ENCODE data around the gene ALPG.
"Not testable (repeated sequence)": the region's sequence is repeated elsewhere in the genome, so short reads cannot be mapped to it uniquely, and the experiment has no call there.

Gene ALPG

DNA sequence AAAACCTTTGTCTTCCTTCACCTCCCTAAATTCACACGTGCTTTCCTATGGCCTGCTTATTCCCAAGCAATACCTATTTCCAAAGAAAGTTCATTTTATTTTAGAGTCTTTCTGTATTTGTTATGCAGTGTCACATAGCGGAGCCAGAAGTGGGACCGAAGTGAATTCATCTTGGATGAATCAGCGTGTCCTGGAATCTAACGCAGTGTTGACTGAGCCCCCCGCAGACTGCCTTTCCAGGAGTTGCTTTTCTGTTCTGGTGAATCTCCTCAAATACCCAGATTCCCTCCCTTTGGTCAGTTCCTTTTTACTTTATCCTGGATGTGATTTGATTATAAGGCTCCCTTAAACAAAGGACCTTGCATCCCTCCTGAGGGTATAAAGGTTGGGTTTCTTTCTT is 17.3 kb upstream of the ALPG start:
- in situ Hi-C loops (cut with MboI; ENCODE audit: low pct_unique_long_range_greater_than_20kb, low sequenced_read_pairs): no loop called here

DNA sequence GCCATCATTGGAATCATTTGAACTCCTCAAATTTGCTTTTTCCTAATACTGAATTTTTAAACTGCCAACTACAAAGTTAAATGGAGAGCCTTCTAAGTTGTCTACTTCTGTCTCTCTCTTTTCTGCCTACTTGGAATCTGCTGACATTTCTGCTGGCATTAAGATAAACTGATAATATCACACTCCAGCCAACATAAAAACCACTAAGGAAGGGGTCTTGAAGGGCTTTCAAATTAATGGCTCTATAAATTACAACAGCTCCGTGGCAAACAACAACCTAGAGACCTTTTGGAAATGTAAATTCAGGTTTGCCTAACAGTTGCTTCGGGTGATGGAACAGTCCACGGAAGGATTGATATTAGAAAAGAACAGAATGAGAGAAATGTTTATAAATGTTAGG is 16.0 kb upstream of the ALPG start:
- in situ Hi-C loops (cut with MboI; ENCODE audit: low pct_unique_long_range_greater_than_20kb, low sequenced_read_pairs): no loop called here
- no peak for DNase-seq

More for the DNA sequence above, 17.3 kb upstream of the ALPG start:
- no peak for DNase-seq

DNA sequence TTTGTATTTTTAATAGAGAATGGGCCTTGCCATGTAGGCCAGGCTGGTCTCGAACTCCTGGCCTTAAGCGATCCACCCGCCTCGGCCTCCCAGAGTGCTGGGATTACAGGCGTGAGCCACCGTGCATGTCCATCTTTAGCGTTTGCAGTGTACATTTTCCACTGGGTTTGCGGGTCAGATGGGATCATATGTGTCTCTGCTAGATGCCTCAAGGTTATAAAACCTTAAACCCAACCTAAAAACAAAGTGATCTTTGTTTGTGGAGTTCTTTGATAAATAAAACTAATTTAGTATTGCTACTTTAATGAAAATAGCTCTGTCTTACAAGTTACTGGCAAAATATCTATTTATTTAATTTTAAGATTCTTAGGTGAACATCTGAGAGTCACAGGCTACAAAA is 13.1 kb upstream of the ALPG start:
- no peak for DNase-seq
- in situ Hi-C loops (cut with MboI; ENCODE audit: low pct_unique_long_range_greater_than_20kb, low sequenced_read_pairs): no loop called here

DNA sequence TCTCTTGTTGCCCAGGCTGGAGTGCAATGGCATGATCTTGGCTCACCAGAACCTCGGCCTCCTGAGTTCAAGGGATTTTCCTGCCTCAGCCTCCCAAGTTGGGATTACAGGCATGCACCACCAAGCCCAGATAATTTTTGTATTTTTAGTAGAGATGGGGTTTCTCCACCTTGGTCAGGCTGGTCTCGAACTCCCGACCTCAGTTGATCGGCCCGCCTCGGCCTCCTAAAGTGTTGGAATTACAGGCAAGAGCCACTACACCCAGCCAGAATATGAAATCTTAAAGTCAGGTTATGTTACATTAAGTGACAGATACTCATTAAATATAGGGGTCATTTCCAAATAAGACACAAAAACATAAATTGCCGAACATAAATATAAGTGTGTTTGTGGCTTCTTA is 12.2 kb upstream of the ALPG start:
- DNase-seq; in situ Hi-C loops (cut with MboI; ENCODE audit: low pct_unique_long_range_greater_than_20kb, low sequenced_read_pairs): not testable (repeated sequence)

DNA sequence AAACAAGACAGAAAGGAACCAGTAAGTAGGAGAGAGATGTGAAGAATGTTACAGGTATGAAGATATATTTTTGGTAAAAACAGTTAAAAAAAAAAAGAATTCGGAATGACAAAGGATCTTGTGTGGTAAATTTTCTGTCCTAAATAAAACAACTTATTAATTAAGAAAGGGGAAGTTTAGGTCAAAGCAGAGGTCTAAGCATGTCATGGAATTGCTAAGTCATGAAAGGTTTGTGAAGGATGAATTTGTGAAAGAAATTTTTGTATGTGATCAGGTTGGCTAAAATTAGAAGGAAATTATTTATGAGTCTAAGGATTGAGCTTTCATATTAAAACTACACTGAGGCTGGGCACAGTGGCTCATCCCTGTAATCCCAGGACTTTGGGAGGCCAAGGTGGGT is 11.1 kb upstream of the ALPG start:
- in situ Hi-C loops (cut with MboI; ENCODE audit: low pct_unique_long_range_greater_than_20kb, low sequenced_read_pairs): no loop called here
- DNase-seq: peak; percentile 21

DNA sequence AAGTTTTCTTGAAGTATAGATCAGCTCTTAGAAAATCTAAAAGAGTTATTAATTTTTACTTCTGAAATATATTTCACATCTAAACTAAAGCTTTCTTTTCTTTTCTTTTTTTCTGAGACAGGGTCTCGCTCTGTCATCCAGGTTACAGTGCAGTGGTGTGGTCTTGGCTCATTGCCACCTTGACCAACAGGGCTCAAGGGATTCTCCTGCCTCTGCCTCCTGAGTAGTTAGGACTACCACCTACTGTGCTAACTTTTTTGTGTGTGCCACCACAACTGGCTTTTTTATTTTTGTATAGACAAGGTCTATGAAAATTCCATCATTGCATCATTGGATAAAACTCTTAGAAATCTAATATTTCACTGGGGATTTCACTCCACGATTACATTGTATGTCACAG is 10.0 kb upstream of the ALPG start:
- no peak for DNase-seq
- in situ Hi-C loops (cut with MboI; ENCODE audit: low pct_unique_long_range_greater_than_20kb, low sequenced_read_pairs): no loop called here

DNA sequence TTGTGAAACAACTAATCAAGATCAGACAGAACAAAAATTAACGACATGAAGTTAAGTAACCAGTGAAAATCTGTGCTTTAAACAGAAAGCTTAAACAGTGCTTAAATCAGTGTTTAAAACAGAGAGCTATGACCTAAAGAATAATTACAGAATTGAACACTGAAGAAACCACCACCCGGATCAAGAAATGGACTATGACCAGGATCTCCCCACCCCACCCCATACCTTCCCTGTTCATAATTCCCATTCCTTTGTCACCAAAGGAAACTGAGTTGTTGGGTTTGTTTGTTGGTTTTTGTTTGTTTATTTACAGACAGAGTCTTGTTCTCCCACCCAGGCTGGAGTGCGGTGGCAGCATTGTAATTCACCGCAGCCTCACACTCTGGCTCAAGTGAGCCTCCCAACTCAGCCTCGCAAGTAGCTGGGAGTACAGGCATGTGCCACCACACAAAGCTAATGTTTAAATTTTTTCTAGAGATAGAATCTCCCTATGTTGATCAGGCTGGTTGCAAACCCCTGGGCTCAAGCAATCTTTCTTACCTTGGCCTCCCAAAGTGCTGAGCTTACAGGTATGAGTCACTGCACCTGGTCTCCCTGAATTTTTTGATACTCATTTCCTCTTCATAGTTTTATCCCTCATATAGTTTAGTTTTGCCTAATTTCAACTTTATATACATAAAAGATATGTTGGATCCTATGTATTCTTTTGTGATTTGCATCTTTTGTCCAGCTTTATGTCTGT is 8.2 kb upstream of the ALPG start:
- in situ Hi-C loops (cut with MboI; ENCODE audit: low pct_unique_long_range_greater_than_20kb, low sequenced_read_pairs): no loop called here
- no peak for DNase-seq

DNA sequence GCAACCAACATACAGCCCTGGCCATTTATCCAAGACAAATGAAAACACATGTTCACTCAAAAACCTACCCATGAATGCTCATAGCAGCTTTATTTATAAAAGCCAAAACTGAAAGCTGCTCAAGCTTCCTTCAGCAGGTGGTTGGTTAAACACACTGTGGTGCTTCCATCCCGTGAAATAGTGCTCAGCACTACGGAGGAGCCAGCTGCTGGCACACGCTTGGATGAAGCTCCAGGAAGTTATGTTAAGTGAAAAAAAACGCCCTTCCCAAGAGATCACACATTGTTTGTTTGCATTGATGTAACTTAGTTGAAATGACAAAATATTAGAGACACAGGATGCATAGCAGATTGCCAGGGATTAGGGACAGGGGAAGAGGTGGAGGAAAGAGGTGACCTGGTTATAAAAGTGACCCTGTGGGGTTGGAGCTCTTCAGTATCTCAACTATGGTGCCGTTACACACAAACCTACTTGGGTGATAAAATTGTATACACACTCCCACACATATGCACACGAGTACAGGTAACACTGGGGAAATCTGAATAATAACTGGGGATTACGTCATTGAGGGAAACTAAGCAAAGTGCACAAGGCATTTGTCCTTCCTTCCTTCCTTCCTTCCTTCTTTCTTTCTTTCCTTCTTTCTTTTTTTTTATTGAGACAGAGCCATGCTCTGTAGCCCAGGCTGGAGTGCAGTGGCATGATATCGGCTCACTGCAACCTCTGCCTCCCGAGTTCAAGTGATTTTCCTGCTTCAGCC is 6.2 kb upstream of the ALPG start:
- in situ Hi-C loops (cut with MboI; ENCODE audit: low pct_unique_long_range_greater_than_20kb, low sequenced_read_pairs): no loop called here
- no peak for DNase-seq

DNA sequence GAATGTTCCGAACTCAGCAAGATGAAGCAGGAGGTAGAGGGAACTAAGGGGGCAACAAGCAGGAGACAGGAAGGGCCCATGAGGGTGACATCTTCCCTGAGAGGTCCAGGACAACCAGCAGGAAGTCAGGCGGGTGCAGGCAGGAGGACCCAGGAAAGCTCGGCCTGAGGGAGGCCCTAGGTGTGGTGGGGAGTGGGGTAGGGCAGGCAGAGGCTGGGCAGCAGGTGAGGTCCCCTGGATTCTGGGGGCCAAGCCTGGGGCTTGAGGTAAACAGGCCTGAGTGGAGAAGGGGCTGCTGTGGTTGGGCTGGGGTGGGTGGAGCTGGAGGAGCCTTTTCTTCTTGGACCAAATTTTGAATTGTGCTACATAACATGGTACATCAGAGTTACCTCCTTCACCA is 4.1 kb upstream of the ALPG start:
- in situ Hi-C loops (cut with MboI; ENCODE audit: low pct_unique_long_range_greater_than_20kb, low sequenced_read_pairs): no loop called here
- DNase-seq: no peak

DNA sequence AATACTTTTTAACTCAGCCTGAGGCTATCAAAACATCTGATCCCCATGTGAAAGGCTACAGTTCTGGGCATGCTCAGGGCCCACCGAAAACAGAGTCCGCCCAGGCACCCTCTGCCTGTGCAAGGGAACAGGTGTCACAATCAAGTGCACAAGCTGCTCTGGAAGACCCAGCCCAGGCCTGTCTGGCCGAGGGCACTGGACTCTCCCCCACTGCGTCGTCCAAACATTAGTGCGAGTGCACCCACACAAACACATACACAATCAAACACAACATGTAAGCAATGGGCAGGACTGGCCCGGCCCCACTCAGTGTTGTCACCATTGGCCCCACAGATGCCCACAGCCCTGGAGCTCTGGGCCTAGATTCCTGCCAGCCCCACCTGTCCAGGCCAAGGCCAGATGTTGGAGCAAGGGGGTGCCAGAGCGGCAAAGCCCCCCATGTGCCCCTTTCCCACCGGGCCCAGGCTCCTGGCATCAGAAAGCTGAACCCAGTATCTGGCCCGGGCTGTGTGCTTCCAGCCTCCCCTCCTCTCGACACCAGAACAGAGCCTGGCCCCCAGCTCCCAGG is 617 bp upstream of the ALPG start:
- in situ Hi-C loops (cut with MboI; ENCODE audit: low pct_unique_long_range_greater_than_20kb, low sequenced_read_pairs): no loop called here
- DNase-seq: no peak

DNA sequence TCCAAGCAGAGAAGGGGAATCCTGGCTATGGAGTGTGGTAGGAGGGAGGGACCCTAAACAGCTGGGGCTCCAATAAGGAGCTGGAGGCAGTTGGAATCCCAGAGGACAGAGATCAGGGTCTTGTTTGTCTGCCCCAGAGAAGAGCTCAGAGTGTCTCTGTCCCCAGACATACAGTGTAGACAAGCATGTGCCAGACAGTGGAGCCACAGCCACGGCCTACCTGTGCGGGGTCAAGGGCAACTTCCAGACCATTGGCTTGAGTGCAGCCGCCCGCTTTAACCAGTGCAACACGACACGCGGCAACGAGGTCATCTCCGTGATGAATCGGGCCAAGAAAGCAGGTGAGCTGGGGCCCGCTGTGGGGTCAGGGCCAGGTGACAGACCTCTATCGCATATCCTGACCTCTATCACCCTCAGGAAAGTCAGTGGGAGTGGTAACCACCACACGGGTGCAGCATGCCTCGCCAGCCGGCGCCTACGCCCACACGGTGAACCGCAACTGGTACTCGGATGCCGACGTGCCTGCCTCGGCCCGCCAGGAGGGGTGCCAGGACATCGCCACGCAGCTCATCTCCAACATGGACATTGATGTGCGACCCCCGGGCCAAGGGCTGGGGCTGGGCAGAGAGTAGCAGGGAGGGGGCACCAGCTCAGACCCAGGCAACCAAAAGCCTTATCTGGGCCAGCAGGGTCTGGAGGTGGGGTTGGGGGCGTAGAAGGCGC is 945 bp downstream of the ALPG start:
- in situ Hi-C loops (cut with MboI; ENCODE audit: low pct_unique_long_range_greater_than_20kb, low sequenced_read_pairs); DNase-seq: not testable (repeated sequence)

DNA sequence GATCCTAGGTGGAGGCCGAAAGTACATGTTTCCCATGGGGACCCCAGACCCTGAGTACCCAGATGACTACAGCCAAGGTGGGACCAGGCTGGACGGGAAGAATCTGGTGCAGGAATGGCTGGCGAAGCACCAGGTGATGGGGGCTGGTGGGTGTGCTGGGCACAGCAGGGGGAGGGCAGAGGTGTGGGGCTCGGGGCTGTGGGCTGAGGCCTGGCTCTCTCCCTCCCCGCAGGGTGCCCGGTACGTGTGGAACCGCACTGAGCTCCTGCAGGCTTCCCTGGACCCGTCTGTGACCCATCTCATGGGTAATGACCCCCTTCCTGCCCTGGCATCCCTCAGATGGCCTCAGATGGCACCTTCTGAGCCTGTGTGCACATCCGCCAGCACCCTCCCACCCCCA is 1.6 kb downstream of the ALPG start:
- in situ Hi-C loops (cut with MboI; ENCODE audit: low pct_unique_long_range_greater_than_20kb, low sequenced_read_pairs); DNase-seq: not testable (repeated sequence)

DNA sequence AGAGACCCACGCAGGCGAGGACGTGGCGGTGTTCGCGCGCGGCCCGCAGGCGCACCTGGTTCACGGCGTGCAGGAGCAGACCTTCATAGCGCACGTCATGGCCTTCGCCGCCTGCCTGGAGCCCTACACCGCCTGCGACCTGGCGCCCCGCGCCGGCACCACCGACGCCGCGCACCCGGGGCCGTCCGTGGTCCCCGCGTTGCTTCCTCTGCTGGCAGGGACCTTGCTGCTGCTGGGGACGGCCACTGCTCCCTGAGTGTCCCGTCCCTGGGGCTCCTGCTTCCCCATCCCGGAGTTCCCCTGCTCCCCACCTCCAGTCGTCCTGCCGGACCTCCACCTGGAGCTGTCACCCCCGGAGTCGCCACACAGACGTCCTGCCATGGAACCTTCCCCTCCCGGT is 3.0 kb downstream of the ALPG start:
- in situ Hi-C loops (cut with MboI; ENCODE audit: low pct_unique_long_range_greater_than_20kb, low sequenced_read_pairs); DNase-seq: not testable (repeated sequence)

DNA sequence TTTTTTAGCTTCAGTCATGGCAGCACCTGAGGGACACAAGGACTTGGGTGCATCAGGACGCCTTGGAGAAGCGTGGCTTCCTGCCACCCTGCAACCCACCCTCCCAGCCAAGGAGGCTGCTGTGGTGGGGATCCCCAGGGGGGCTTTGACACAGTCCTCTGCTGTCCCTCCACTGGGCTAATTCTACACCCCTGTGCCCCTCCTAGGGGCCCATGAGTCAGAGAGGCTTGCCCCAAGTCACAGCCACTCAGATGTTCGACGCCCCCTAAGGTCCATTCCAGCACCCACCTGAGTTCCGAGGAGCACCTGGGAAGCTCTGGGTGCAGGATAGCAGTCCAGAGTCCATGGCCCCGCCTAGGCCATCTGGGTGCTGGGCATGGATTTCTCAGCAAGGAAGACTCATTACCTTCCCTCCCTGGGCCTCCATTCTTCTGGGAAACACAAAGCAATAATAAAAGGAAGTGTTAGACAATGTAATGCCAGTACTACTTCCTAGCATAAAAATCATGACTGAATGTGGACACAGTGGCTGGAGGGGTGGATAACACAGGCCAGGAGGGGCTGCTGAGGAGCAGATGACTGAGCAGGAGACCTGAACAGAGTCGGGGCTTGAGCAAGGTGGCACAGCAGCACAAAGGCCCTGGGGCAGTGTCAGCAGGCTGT is 3.7 kb downstream of the ALPG start:
- in situ Hi-C loops (cut with MboI; ENCODE audit: low pct_unique_long_range_greater_than_20kb, low sequenced_read_pairs): no loop called here
- DNase-seq: no peak

DNA sequence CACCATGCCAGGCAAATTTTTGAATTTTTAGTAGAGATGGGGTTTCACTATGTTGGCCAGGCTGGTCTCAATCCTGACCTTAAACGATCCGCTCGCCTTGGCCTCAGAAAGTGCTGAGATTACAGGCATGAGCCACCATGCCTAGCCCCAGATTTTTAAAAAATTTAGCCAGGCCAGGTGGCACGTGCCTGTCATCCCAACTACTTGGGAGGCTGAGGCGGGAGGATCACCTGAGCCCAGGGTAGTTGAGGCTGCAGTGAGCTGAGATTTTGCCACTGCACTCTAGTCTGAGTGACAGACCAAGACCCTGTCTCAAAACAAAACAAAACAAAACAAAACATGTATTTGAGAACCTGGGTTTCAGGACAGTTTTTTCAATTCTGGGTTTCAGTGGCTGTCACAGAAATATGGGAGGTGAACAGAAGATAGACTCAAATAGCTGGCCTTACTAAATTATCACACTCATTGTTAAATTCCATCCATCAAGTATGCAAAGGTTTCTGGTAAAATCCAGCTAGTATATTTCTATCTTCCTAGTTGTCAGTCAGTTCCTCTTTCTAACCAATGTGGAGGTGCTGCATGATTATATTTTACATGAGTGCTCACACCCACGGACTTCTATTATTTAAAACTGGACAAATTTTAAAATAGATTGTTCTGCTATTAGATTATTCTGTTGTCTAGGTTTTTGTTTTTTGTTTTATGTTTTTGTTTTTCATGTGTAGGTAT is 5.4 kb downstream of the ALPG start:
- in situ Hi-C loops (cut with MboI; ENCODE audit: low pct_unique_long_range_greater_than_20kb, low sequenced_read_pairs): no loop called here
- no peak for DNase-seq

DNA sequence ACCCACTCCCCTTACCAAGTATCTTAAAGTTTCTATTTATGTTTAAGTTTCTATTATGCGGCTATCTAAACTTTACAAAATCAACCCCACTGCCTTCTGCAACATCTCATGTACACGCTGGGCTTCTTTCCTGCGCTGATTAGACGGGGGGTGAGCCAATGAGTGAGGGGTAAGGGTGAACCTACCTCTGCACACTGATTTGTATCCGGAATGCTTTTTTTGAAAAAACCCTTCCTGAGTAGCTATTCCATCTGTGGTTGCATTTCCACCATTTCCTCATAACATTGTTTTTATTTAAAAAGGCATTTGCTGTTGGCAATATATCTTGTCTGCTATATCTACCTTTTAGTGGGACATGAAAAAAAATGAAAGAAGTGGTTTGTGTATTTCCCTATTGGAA is 6.3 kb downstream of the ALPG start:
- in situ Hi-C loops (cut with MboI; ENCODE audit: low pct_unique_long_range_greater_than_20kb, low sequenced_read_pairs): no loop called here
- DNase-seq: no peak

DNA sequence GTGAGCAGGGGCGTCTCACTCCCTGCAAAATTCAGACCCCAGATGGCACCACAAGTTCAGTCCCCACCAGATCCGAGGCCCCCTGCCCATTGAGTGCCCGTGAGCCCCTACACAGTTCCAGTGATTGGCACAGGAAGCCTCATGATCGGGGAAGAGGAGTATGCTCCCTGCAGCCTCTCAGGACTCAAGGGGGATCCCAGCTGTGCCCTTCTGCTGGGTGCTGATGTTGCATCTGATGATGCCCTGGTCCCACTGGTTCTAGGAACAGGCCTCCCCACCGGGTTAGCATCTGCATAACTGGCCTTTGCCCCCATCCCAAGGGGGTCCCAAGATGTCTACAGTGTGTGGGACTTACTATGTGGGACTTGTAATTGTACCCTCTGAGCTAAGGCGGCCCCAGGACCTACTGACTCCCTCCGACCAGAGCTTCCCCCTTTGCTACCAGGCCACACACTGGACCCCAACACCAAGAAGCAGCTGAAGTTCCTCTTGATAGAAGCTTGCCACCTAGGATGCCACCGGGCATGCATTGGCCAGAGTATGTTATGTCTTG is 8.6 kb downstream of the ALPG start:
- in situ Hi-C loops (cut with MboI; ENCODE audit: low pct_unique_long_range_greater_than_20kb, low sequenced_read_pairs): no loop called here

DNA sequence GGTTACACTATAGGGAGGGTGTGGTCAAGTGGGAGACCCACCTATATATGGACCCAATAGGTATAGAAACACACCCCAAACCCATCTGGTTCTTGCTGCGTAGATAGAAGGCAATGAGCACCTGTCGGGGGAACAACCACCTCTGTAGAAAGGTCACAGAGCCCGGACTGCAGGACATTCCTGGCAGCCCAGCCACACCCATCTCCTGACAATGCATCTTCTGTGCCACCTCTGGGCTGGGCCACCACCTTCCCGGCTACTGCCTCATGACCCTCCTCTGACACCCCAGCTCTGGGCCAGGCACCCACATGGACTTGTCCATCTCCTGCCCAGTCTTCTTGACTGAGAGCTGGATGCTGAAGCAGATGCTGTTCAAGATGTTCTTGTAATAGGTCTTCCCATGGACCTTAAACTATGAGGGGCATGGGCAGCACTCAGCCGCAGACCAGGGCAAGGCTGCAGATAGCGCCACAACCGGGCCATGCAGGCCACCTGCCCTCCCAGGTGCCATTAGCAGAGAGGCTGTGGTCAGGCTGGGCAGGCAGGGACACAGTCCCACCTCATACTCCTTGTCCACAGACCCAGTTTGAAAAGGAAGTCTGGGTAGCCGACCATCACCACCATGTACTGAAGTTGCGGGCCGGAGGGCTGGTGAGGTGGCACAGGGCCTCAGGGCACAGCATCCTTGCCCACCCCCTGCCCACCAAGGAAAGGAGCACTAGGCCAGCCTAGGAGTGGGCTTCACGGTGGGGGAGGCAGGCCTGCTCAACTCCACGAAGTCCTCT is 9.3 kb downstream of the ALPG start:
- no peak for DNase-seq
- in situ Hi-C loops (cut with MboI; ENCODE audit: low pct_unique_long_range_greater_than_20kb, low sequenced_read_pairs): no loop called here

More for the DNA sequence above, 8.6 kb downstream of the ALPG start:
- no peak for DNase-seq
